ENCODE data around the gene TDRD12. TPM values are rescaled to one million over a fixed set of nuclear protein-coding genes. Genes with fewer than 3 reads are reported as not detected.
A peak's percentile ranks its signal among the peaks of the same experiment; 100 is the strongest.

TDRD12 gene
- total RNA-seq, 1 experiment from 2014 or later = 0.33 TPM

DNA sequence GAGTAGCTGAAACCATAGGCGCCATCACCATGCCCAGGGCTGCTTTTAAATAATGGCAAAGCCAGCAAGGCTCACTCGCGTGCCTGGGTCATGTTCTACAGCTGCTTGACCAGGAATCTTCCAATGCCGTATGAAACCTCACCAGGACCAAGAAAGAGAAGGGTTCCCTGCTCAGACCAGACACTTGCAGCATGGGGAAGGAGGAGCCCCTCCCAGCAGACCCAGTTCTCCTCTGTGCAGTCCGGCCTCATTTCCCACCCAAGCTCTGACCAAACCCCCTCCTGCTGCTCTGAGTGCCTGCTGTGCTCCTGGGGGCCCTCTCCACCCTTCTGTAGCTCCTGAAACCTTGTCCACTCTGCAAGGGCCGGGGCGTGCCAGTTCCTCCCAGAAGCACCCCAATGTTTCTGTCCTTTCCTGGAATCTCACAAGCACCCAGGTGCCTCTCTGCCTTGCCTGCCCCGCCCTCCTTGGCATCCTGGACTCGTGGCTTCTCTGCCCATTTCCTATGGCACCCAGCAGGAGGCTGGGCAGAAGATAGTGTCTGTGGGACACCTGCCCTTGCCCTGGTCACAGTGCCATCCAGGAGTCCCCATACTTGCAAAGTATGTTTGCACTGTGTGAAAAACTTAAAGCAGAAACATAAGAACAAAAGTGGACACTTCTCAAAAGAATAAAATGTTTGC lies 156.8 kb downstream of the TDRD12 start:
- BruUV-seq (replicated peaks) = no TSS peak
- 0 out of 2 replicates have a peak, but pooled peaks cover 2% of the 10 kb centered on the region for H3K4me1 ChIP-seq (ENCODE audit: control insufficient read depth, insufficient read depth, low read length)
- in situ Hi-C loops (cut with HindIII; ENCODE audit: low pct_unique_long_range_greater_than_20kb, low sequenced_read_pairs) (no loop called here), intact Hi-C loops (cut with micrococcal nuclease; ENCODE audit: unreplicated experiment) (no loop called here)
- H3K27me3 ChIP-seq (ENCODE audit: control insufficient read depth, insufficient read depth, low read length) = no peaks in the 10 kb centered on the region
- no peak overlapping the region for H3K27ac ChIP-seq (ENCODE audit: low read length)
- ATAC-seq = peak; percentile 57
- ChIA-PET POLR2A (no interaction called here), CTCF (no interaction called here)
- H3K36me3 ChIP-seq (ENCODE audit: control insufficient read depth, insufficient read depth, low read length) = no peaks in the 10 kb centered on the region
- H3K4me3 ChIP-seq (ENCODE audit: low read depth in 2 of 2, low read length in 2 of 2) = no peak overlapping the region
- DNase-seq (ENCODE audit: low read depth, low spot score) = no peak
- H3K9me3 ChIP-seq (ENCODE audit: control insufficient read depth, insufficient read depth, low read depth, low read length) = no peaks in the 10 kb centered on the region
- TF ChIP-seq POLR2AphosphoS5 (IDR thresholded peaks at IDR 0.05; ENCODE audit: low read depth, low read length) = no peak
- TF ChIP-seq, protein P1, sequence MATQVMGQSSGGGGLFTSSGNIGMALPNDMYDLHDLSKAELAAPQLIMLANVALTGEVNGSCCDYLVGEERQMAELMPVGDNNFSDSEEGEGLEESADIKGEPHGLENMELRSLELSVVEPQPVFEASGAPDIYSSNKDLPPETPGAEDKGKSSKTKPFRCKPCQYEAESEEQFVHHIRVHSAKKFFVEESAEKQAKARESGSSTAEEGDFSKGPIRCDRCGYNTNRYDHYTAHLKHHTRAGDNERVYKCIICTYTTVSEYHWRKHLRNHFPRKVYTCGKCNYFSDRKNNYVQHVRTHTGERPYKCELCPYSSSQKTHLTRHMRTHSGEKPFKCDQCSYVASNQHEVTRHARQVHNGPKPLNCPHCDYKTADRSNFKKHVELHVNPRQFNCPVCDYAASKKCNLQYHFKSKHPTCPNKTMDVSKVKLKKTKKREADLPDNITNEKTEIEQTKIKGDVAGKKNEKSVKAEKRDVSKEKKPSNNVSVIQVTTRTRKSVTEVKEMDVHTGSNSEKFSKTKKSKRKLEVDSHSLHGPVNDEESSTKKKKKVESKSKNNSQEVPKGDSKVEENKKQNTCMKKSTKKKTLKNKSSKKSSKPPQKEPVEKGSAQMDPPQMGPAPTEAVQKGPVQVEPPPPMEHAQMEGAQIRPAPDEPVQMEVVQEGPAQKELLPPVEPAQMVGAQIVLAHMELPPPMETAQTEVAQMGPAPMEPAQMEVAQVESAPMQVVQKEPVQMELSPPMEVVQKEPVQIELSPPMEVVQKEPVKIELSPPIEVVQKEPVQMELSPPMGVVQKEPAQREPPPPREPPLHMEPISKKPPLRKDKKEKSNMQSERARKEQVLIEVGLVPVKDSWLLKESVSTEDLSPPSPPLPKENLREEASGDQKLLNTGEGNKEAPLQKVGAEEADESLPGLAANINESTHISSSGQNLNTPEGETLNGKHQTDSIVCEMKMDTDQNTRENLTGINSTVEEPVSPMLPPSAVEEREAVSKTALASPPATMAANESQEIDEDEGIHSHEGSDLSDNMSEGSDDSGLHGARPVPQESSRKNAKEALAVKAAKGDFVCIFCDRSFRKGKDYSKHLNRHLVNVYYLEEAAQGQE (IDR thresholded peaks at IDR 0.05; ENCODE audit: insufficient read depth in 1 of 2, low read depth in 2 of 2, low read length in 1 of 2) = no peak
- TF ChIP-seq, protein P2, sequence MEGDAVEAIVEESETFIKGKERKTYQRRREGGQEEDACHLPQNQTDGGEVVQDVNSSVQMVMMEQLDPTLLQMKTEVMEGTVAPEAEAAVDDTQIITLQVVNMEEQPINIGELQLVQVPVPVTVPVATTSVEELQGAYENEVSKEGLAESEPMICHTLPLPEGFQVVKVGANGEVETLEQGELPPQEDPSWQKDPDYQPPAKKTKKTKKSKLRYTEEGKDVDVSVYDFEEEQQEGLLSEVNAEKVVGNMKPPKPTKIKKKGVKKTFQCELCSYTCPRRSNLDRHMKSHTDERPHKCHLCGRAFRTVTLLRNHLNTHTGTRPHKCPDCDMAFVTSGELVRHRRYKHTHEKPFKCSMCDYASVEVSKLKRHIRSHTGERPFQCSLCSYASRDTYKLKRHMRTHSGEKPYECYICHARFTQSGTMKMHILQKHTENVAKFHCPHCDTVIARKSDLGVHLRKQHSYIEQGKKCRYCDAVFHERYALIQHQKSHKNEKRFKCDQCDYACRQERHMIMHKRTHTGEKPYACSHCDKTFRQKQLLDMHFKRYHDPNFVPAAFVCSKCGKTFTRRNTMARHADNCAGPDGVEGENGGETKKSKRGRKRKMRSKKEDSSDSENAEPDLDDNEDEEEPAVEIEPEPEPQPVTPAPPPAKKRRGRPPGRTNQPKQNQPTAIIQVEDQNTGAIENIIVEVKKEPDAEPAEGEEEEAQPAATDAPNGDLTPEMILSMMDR (IDR thresholded peaks at IDR 0.05) = no peak
- no peak for TF ChIP-seq TCF7L2 (IDR thresholded peaks at IDR 0.05; ENCODE audit: low read depth, low read length)
- TF ChIP-seq SIN3A (IDR thresholded peaks at IDR 0.05; ENCODE audit: borderline replicate concordance, insufficient read depth, low read depth, low read length) = no peak

DNA sequence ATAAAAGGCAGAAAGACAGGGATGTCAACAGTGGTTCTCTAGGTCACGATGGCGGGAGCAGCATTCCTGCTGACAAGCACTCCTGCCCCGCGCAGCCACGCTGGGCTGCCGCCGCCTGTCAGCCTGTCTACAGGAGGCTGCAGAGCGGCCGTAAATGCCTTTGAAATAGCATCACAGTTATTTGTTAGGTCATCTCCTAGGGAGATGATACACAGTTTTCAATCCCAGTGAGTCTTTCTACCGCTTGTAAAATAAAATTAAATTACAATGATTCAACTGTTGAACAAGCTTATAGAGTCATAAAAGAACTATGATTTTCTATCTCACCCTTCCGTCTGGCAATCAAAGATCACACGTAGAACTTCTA lies 157.3 kb downstream of the TDRD12 start:
- TF ChIP-seq SIN3A (IDR thresholded peaks at IDR 0.05; ENCODE audit: borderline replicate concordance, insufficient read depth, low read depth, low read length) (no peak), TCF7L2 (IDR thresholded peaks at IDR 0.05; ENCODE audit: low read depth, low read length) (peak; percentile 41; the same call in 1 of the 2 replicates), POLR2AphosphoS5 (IDR thresholded peaks at IDR 0.05; ENCODE audit: low read depth, low read length) (no peak)
- TF ChIP-seq, protein P1 (IDR thresholded peaks at IDR 0.05; ENCODE audit: insufficient read depth in 1 of 2, low read depth in 2 of 2, low read length in 1 of 2) = no peak
- TF ChIP-seq, protein P2 (IDR thresholded peaks at IDR 0.05) = no peak
- H3K27me3 ChIP-seq (ENCODE audit: control insufficient read depth, insufficient read depth, low read length) = no peaks in the 10 kb centered on the region
- BruUV-seq (replicated peaks) = no TSS peak
- H3K9me3 ChIP-seq (ENCODE audit: control insufficient read depth, insufficient read depth, low read depth, low read length) = no peaks in the 10 kb centered on the region
- ChIA-PET POLR2A (no interaction called here), CTCF (no interaction called here)
- no peaks in the 10 kb centered on the region for H3K36me3 ChIP-seq (ENCODE audit: control insufficient read depth, insufficient read depth, low read length)
- intact Hi-C loops (cut with micrococcal nuclease; ENCODE audit: unreplicated experiment) (no loop called here), in situ Hi-C loops (cut with HindIII; ENCODE audit: low pct_unique_long_range_greater_than_20kb, low sequenced_read_pairs) (no loop called here)
- DNase-seq (ENCODE audit: low read depth, low spot score) (no peak), ATAC-seq (peak; percentile 71)
- H3K4me3 ChIP-seq (ENCODE audit: low read depth in 2 of 2, low read length in 2 of 2) = no peak overlapping the region
- no peak overlapping the region for H3K27ac ChIP-seq (ENCODE audit: low read length)
- 0 out of 2 replicates have a peak, but pooled peaks cover 2% of the 10 kb centered on the region for H3K4me1 ChIP-seq (ENCODE audit: control insufficient read depth, insufficient read depth, low read length)

Data from Panc1 (cell line).